Ammon's horn (tissue), 1 donor: ENCODE measurements around the gene SRPK2.

ENCODE experiments used
- DNase-seq: peaks from one replicate; pipeline ENCODE4 v3.0.0-alpha.2; 2016; ENCODE audit warnings: low spot score

SRPK2 gene

DNA sequence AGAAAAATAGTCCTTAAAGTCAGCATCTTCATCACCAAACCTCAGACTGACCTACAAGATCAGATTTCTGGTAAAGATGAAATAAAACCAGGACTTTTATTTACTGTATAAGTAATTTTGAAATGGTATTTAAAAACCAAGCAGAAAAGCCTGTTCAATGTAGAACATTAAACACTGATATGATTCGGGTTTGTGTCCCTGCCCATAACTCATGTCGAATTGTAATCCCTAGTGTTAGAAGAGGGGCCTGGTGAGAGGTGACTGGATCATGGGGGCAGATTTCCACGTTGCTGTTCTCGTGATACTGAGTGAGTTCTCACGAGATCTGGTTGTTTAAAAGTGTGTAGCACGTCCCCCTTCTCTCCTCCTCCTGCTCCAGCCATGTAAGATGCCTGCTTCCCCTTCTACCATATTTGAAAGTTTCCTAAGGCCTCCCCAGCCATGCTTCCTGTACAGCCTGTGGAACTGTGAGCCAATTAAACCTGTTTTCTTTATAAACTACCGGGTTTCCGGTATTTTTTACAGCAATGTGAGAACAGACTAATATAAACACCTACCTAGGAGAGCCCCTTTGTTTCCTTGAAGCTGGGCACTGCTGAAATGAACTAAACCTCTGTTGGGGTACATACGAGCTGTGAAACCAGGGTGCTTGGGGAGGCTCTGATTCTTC is 254.6 kb downstream of the SRPK2 start:
- DNase-seq: no peak

DNA sequence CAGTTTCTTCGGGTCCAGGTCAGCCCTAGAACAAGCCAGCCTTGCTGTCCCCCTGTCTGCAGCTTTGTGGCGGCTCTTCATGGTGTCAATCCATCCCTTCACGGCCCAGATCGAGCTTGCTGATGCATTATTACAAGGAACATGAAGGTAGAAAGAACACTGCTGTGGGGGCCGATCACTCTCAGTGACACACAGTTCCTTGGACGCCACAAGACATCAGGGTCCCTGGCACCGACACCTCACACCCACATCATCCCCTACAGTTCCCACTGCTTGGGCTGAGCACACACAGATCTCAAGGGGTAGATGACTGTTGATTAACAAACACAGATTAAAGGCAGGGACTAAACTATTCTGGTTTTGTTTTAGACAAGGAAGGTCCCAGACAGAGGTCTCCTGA is 255.4 kb downstream of the SRPK2 start:
- DNase-seq: no peak

DNA sequence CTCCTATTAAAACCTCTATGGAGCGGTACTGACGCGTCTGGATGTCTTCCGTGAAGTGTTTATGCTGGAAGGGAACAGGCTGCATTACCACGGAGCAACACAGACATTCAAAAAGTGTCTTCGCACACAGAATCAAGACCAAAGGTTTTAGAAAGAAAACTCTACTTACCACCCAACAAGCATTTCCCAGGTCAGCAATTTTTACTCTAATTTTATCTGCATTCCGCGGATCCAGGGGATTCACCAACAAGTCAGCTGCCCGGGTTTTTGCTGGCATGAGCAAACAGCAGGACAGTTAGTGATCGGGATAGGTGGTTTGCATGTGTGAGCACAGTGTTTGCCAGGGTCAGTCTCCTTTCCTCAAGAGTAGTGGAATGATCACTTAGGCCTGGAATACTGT is 255.9 kb downstream of the SRPK2 start:
- DNase-seq: no peak

DNA sequence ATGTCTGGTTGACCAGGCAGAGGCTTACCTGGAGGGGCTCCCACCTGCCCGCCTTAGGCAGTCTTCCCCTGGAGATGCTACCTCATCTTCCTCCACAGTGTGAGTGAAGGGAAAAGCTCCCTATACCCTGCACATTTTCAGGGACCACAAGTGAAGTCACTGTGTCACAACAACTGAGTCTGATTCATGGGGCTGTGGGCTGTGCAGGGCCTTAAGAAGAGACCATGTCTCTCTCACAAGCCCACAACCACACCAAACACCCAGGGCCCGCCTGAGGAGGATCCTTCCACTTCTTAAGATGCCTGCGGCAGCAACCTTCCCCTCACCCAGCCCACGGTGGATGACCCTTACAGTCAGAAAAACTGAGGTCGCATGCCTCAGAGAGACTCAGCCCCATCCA is 256.4 kb downstream of the SRPK2 start:
- DNase-seq: no peak

DNA sequence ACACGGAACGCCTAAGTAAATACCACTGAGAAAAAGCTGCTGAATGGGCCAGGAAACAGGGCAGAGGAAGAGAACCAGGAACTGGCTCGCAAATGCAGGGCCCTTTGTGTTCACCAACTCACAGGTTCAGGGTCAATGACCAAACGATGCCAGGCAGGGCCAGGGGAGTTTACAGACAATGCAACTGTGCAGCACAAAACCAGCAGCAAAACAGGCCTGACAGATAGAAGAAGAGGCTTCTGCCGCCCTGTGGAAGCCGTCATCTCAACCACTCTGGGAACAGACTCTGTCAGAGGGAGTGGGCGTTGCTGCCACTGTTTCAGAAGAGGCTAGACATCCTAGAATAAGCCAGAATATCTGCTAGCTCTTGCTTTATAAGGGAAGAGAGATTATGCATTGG is 256.8 kb downstream of the SRPK2 start:
- peak; percentile 74 for DNase-seq

DNA sequence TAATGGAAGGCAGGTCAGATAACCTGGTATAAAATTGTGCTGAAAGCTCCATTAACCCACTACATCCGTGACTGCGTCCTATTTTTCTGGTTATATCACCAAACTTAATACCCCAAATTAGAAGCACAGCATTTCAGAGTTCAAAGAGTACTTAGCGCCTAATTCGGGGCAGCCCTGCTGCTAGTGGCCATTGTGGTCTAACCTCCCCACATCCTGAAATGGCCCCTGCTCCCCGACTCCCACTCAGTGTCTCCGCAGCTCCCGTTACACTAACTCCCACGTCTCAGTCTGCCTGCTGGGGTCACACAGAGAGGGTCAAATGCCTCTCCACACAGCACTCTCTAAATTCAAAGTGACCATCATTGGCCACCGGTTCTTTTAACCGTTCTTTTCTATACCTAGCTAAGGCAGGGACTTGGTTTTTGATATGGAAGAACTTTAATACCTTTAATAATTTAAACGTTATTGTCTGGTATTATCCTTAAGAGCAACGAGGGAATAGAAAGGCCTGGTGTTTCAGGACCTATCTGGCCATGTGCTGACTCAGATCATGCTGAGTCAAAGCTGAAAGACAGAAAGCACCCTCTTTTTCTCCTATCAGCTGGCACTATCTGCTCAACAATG is 257.6 kb downstream of the SRPK2 start:
- DNase-seq: no peak

DNA sequence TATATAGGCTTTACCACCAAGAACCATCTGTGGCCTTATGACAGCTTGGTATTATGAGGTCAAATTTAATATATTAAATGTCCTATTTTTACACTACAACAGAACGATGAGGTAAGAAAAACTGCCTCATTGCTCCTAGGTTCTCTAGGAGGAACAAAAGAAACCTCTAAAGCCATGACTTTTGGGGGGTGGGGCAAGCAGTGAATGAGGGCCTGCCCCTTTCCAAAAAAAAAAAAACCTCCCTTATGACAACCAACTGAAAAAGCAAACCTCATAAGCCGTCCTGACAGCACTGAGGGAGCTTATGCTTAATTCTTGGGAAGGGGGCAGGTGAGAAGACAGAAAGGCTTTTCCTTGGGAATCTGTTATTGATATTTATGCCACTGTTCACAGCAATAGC is 258.1 kb downstream of the SRPK2 start:
- no peak for DNase-seq

DNA sequence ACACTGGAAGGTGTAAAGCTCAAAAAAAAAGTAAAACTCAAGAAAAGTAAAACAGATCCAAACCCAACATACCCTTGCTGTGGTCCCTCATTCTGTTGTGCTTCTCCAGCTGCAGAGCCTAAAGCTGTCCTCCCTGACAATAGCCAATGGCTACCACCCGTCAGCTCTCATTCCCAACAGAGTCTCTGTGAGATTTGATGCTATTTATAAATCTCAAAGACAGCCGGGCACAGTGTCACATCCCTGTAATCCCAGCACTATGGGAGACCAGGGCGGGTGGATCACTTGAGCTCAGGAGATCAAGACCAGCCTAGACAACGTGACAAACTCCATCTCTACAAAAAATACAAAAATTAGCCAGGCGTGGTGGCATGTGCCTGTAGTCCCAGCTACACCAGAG is 258.7 kb downstream of the SRPK2 start:
- peak; percentile 45 for DNase-seq

DNA sequence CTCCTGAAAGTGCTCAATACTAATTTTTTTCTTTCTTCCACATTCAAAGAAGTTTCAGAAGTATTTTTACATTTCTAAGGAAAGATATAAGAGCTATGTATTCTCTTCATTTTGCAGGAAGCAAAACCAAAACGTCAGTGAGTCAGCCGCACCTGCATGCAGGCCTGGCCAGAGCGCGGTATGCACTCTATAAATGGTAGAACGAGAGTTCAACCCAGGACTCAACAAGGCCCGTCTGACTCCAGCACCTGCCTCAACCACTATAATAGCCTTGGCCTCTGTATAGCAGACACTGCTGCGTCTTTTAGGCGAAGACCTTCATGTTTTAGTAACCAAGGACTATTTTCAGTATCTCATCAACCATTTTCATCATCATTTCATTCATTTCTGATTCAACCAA is 261.5 kb downstream of the SRPK2 start:
- DNase-seq: no peak

DNA sequence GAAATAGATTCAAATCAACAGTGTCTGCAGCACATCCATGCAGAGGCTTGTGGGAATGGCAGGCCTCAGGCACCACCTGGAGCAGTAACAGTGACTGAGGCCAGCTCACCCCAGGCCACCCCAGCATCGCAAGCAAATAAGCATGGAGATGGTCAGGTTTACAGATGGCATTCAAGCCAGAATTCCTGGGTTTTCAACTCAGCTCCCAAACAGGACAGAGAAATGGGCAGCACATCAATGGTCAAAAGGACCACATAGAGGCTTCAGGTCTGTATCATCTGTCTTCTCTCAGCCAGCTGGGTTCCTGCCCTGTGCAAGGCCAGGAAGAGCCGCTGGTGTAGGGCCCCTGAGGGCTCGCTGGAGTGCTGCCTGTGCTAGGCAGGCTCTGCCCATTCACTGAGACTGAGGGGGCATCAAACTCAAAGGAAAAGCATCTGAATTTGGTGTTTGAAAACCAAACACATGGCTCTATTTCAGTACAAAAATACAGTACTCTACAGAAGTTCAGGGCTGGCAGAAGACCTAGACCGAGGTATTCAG is 262.2 kb downstream of the SRPK2 start:
- DNase-seq: no peak

DNA sequence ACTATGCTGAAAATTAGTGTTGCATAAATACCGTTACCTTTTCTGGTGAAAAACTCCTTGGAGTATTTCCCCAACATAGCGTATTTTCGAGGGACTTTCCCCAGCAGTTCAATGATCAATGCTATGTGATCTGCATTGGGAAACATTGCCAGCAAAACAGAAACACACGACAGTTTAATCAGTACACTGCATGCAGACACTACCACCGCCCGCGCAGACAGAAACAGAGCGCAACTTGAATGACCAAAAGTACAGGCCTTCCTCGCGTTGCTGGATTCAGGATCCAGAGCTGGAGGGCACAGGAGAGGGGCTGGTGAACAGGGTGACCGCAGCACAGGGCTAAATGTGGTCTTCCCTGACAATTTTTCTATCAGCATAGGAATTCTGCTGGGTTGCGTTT is 263.0 kb downstream of the SRPK2 start:
- no peak for DNase-seq

DNA sequence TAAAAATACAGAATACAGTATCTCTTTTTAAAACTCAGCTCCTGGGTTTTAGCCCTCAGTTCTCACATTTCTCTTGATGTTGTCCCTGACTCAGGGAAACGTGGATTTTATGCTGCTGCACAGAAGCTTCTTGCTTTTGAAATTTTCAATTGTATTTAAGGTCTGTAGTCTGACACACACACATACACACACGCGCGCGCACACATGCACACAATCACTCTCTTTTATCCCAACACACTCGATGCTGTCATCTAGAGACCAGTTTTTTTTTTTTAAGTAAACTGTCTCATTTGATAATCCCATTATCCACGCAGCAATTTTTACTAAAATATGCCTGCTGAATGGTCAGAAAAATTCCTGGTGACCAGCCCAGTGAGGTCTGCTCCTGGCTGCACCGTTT is 266.1 kb downstream of the SRPK2 start:
- no peak for DNase-seq

DNA sequence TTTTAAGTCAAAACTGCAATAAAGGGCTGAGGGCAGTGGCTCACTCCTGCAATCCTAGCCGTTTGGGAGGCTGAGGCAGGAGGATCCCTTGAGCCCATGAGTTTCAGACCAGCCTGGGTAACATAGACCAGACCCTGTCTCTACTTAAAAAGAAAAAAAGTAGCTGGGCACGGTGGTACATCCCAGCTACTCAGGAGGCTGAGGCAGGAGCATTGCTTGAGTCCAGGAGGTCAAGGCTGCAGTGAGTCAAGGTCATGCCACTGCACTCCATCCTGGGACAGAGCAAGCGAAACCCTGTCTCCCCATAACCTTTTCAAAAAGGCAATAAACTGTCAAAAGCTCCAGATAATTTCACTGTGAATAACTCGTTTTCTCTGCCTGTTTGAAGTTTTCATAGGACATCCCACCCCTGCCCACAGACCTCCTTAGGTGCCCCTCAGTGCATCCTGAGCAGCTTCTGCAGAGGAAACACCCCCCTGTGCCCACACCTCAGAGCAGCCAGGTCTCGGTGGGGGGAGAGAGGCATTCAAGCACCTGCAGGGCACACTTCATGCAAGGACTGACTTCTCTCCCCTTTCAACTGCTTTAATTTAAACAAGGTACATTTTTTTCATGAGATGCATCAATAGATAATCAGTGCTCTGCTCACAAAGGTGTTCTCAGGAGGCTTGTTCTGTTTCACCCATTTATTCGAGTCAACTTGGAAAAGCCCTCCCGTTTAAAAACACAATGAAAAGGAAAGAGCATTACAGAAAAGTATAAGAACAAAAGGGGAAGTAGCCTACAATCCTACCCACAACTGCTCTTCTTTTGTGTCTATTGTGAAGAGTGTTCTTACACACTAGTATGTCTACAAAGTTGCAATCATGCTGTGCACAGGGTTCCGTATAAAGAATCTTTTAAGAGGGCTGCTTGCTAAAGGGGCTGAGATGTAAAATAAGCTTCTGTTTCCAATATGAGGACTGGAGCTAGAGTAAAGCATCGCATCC is 269.8 kb downstream of the SRPK2 start:
- DNase-seq: no peak

DNA sequence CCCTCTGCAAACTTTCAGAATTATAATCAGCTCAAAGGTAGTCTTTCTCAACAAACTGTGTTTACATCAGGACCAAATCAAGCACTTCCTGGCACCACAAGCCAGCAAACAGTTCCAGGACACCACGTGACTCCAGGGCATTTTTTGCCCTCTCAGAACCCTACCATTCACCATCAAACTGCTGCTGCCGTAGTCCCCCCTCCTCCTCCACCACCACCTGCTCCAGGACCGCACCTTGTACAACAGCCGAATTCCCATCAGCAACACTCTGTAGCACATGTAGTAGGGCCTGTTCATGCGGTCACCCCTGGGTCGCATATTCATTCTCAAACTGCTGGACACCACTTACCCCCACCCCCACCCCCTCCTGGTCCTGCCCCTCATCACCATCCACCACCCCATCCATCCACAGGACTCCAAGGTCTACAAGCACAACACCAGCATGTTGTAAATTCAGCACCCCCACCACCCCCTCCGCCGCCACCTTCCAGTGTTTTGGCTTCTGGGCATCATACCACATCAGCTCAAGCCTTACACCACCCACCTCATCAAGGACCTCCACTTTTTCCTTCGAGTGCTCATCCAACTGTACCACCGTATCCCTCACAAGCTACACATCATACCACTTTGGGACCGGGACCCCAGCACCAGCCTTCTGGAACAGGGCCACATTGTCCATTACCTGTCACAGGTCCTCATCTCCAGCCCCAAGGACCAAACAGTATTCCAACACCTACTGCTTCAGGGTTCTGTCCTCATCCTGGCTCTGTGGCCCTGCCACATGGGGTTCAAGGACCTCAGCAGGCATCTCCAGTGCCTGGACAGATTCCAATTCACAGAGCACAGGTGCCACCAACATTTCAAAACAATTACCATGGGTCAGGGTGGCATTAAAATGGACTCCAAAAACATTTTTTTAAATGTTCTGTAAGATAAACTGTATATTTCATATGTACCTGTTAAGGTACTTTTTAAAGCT is 276.0 kb downstream of the SRPK2 start:
- peak; percentile 50 for DNase-seq

DNA sequence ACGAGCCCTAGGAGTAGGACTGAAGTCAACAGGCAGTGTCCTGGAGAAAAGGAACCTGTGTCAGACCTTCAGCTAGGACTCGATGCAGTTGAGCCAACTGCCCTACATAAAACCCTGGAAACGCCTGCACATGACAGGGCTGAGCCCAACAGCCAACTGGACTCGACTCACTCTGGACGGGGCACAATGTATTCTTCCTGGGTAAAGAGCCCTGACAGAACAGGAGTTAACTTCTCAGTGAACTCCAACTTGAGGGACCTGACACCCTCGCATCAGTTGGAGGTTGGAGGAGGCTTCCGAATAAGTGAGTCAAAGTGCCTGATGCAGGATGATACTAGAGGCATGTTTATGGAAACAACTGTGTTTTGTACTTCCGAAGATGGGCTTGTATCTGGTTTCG is 281.3 kb downstream of the SRPK2 start:
- no peak for DNase-seq

DNA sequence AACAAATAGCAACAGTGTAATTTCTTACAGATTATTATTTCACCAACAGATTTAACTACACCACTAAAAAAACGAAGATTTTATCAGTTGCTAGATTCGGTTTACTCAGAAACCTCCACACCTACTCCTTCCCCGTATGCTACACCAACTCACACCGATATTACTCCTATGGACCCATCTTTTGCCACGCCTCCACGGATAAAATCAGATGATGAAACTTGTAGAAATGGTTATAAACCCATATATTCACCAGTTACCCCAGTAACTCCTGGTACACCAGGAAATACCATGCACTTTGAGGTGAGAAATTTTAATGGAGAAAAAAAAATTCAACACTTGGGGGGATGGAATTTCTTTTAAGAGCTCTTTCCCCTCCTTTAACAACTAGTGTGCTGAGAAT is 282.2 kb downstream of the SRPK2 start:
- no peak for DNase-seq

DNA sequence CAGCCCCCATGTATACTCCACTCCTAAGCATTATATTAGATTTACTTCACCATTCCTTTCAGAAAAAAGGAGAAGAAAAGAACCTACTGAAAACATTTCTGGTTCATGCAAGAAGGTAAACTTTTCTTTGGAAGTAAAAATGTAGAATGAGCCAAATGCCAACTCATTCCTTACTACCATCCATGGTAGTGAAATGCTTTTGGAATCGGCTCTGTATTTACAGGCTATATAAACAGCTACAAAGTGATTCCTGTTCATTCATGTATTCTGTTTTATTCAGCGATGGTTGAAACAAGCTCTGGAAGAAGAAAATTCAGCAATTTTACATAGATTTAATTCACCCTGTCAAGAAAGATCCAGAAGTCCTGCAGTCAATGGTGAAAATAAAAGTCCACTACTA is 283.1 kb downstream of the SRPK2 start:
- DNase-seq: no peak

DNA sequence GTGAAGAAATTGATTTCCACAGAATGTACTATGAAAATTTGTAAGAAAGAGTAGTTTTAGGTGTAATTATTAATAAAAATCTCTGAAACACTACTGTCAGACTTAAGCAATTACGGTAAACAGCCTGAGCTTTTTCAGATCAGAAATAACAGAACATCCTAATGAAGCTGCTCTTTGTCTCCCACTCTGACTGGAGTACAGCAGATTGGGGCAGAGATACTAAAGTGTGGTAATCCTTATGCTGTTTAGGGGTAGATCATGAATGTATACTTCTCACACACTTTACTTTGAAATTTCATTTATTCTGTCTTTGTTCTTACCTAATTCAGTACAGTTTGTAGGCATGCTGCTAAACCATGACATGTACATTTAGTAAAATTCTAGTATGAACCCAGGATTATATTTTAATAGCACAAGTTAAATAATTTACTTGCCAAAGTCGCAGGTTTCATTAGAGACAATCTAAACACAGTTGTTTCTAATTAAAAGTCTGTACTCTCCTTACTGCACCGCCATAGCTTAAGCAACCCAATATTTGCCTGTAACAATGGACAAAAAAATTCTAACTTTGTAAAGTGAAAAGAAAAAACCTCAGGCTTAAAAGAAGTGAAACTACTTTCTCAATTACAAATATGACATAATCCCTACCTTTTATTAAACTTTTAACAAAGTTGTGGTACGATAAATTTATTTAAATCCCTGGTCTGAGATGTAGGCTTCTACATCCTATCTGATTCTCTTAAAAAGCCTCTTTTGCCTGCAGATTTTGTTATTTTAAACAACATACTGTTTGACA is 286.0 kb downstream of the SRPK2 start:
- no peak for DNase-seq

DNA sequence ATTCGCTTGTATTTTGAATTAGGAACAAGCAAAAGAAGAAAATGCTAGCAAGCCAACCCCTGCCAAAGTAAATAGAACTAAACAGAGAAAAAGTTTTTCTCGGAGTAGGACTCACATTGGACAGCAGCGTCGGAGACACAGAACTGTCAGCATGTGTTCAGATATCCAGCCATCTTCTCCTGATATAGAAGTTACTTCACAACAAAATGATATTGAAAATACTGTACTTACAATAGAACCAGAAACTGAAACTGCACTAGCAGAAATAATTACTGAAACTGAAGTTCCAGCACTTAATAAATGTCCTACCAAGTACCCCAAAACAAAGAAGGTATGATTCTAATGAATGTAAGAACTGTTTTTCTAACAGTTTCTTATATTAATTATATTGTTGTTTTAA is 286.9 kb downstream of the SRPK2 start:
- DNase-seq: no peak

DNA sequence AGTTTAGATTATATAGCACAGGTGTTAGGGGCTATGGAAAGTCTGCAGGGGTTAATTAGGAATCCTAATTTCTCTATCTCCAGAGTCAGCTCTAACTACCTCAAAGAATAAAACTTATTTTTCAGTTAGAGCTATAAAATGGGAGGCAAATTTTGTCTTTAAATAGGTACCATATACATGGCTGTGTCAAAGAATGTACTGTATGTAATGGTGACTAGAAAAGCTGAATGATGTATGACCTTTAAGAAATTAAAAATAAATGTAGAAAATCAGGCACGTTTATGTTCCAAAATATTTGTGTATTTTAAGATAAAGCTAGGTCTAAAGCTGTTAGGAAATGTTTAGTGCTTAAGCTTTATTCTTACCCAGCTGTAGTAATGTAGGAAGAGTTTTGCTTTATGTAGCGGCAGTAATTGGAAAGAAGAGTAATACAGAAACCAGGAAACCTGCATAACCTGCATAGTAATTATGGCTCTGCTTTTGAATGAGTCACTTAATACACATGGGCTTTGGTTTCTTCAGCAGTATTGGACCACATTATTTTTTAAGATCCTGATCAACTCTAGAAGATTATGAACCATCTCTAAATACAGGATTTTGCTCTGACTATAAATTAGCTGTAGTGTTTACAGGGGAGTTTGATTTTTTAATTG is 289.7 kb downstream of the SRPK2 start:
- no peak for DNase-seq
